ENCODE data around the gene UNC119B. TPM values are rescaled to one million over a fixed set of nuclear protein-coding genes. Genes with fewer than 3 reads are reported as not detected.
A peak's percentile ranks its signal among the peaks of the same experiment; 100 is the strongest.

The UNC119B gene
- total and polyA plus RNA-seq, 2 experiments from 2014 or later: 10.9 to 26.0 TPM

GRCh38 chr12:120748242-120748641, 38.0 kb downstream of the UNC119B start:
- TF ChIP-seq EZH2 (IDR thresholded peaks at IDR 0.05; ENCODE audit: borderline replicate concordance) (no peak), EZH2phosphoT487 (IDR thresholded peaks at IDR 0.05; ENCODE audit: low read depth, severe bottlenecking, unreplicated experiment) (no peak)
- TF ChIP-seq, protein P1, sequence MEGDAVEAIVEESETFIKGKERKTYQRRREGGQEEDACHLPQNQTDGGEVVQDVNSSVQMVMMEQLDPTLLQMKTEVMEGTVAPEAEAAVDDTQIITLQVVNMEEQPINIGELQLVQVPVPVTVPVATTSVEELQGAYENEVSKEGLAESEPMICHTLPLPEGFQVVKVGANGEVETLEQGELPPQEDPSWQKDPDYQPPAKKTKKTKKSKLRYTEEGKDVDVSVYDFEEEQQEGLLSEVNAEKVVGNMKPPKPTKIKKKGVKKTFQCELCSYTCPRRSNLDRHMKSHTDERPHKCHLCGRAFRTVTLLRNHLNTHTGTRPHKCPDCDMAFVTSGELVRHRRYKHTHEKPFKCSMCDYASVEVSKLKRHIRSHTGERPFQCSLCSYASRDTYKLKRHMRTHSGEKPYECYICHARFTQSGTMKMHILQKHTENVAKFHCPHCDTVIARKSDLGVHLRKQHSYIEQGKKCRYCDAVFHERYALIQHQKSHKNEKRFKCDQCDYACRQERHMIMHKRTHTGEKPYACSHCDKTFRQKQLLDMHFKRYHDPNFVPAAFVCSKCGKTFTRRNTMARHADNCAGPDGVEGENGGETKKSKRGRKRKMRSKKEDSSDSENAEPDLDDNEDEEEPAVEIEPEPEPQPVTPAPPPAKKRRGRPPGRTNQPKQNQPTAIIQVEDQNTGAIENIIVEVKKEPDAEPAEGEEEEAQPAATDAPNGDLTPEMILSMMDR (IDR thresholded peaks at IDR 0.05; ENCODE audit: poor library complexity): no peak
- Histone ChIP-seq H2AFZ (no peak overlapping the region), H3K27ac (peak overlapping the region; percentile 91), H3K4me2 (no peak overlapping the region), H3K4me1 (ENCODE audit: insufficient read depth) (no peaks in the 10 kb centered on the region), H3K36me3 (replicated peaks; ENCODE audit: insufficient read depth, low read depth) (no peaks in the 10 kb centered on the region), H4K20me1 (ENCODE audit: insufficient read depth, poor library complexity, severe bottlenecking) (no peaks in the 10 kb centered on the region), H3K27me3 (no peaks in the 10 kb centered on the region), H3K79me2 (no peaks in the 10 kb centered on the region), H3K9me2 (replicated peaks; ENCODE audit: insufficient read depth) (no peaks in the 10 kb centered on the region), H3K9me3 (ENCODE audit: low read depth) (no peaks in the 10 kb centered on the region), H3K4me3 (no peak overlapping the region)
- DNase-seq (ENCODE audit: low spot score): peak; percentile 67
- 79% methylated on average over 7 of the region's 7 CpGs for WGBS (ENCODE audit: low lambda C conversion rate, missing lambda C conversion rate)

GRCh38 chr12:120749256-120749655, 39.0 kb downstream of the UNC119B start:
- Histone ChIP-seq H3K27me3 (no peaks in the 10 kb centered on the region), H3K9me2 (replicated peaks; ENCODE audit: insufficient read depth) (no peaks in the 10 kb centered on the region), H3K4me1 (ENCODE audit: insufficient read depth) (no peaks in the 10 kb centered on the region), H4K20me1 (ENCODE audit: insufficient read depth, poor library complexity, severe bottlenecking) (no peaks in the 10 kb centered on the region), H3K4me2 (no peak overlapping the region), H3K79me2 (no peaks in the 10 kb centered on the region), H3K9me3 (ENCODE audit: low read depth) (no peaks in the 10 kb centered on the region), H2AFZ (no peak overlapping the region), H3K36me3 (replicated peaks; ENCODE audit: insufficient read depth, low read depth) (no peaks in the 10 kb centered on the region), H3K4me3 (no peak overlapping the region), H3K27ac (no peak overlapping the region)
- WGBS (ENCODE audit: low lambda C conversion rate, missing lambda C conversion rate): 92% methylated on average over 5 of the region's 5 CpGs
- DNase-seq (ENCODE audit: low spot score): no peak
- TF ChIP-seq, protein P1 (IDR thresholded peaks at IDR 0.05; ENCODE audit: poor library complexity): no peak
- TF ChIP-seq EZH2phosphoT487 (IDR thresholded peaks at IDR 0.05; ENCODE audit: low read depth, severe bottlenecking, unreplicated experiment): no peak
- TF ChIP-seq EZH2 (IDR thresholded peaks at IDR 0.05; ENCODE audit: borderline replicate concordance): no peak

DNA sequence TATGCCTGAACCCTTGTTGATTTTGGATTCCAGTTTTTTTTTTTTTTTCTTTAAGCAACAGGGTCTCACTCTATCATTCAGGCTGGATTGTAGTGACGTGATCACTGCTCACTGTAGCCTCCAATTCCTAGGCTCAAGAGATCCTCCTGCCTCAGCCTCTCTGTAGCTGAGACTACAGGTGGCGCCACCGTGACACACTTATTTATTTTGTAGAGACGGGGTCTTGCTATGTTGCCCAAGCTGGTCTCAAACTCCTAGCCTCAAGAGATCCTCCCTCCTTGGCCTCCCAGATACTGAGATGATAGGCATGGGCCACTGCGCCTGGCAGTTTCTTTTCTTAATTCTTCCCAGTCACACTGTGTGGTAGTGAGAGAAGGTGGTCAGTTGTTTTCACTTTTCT, 40.5 kb downstream of the UNC119B start:
- over 99% methylated on average over 5 of the region's 5 CpGs for WGBS (ENCODE audit: low lambda C conversion rate, missing lambda C conversion rate)
- Histone ChIP-seq H3K9me2 (replicated peaks; ENCODE audit: insufficient read depth) (no peaks in the 10 kb centered on the region), H3K27me3 (no peaks in the 10 kb centered on the region), H3K79me2 (no peaks in the 10 kb centered on the region), H3K4me2 (no peak overlapping the region), H3K27ac (no peak overlapping the region), H3K36me3 (replicated peaks; ENCODE audit: insufficient read depth, low read depth) (no peaks in the 10 kb centered on the region), H4K20me1 (ENCODE audit: insufficient read depth, poor library complexity, severe bottlenecking) (no peaks in the 10 kb centered on the region), H3K4me3 (no peak overlapping the region), H3K9me3 (ENCODE audit: low read depth) (peaks cover 10% of the 10 kb centered on the region), H2AFZ (no peak overlapping the region), H3K4me1 (ENCODE audit: insufficient read depth) (no peaks in the 10 kb centered on the region)
- TF ChIP-seq EZH2phosphoT487 (IDR thresholded peaks at IDR 0.05; ENCODE audit: low read depth, severe bottlenecking, unreplicated experiment): no peak
- TF ChIP-seq, protein P1 (IDR thresholded peaks at IDR 0.05; ENCODE audit: poor library complexity): no peak
- DNase-seq (ENCODE audit: low spot score): no peak

DNA sequence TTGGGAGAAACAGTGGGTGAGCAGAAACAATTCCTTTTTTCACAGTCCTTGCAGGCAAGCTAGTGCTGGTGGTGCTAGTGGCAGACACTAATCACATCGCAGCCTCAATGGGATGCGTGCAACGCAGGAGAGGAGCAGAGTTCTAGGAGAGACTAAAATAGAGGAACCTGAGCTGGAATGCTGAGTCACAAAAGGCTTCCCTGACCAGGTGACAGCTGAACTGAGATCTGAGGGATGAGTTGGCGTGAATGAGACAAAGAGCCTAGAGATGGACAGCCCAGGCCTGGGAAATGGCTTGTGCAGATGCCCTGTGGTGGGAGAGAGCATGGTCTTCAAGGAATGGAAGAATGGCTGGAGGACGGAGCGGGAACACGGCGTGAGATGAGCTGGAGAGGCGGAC, 41.1 kb downstream of the UNC119B start:
- Histone ChIP-seq H4K20me1 (ENCODE audit: insufficient read depth, poor library complexity, severe bottlenecking) (no peaks in the 10 kb centered on the region), H3K36me3 (replicated peaks; ENCODE audit: insufficient read depth, low read depth) (no peaks in the 10 kb centered on the region), H3K9me2 (replicated peaks; ENCODE audit: insufficient read depth) (no peaks in the 10 kb centered on the region), H3K4me2 (no peak overlapping the region), H3K9me3 (ENCODE audit: low read depth) (peaks cover 10% of the 10 kb centered on the region), H3K79me2 (no peaks in the 10 kb centered on the region), H3K27ac (no peak overlapping the region), H3K4me3 (no peak overlapping the region), H2AFZ (no peak overlapping the region), H3K4me1 (ENCODE audit: insufficient read depth) (no peaks in the 10 kb centered on the region), H3K27me3 (no peaks in the 10 kb centered on the region)
- 95% methylated on average over 9 of the region's 9 CpGs for WGBS (ENCODE audit: low lambda C conversion rate, missing lambda C conversion rate)
- no peak for DNase-seq (ENCODE audit: low spot score)
- TF ChIP-seq, protein P1 (IDR thresholded peaks at IDR 0.05; ENCODE audit: poor library complexity): no peak
- TF ChIP-seq EZH2phosphoT487 (IDR thresholded peaks at IDR 0.05; ENCODE audit: low read depth, severe bottlenecking, unreplicated experiment) (no peak), EZH2 (IDR thresholded peaks at IDR 0.05; ENCODE audit: borderline replicate concordance) (no peak)
